ENCODE measurements around the gene VEGFA.

DNA sequence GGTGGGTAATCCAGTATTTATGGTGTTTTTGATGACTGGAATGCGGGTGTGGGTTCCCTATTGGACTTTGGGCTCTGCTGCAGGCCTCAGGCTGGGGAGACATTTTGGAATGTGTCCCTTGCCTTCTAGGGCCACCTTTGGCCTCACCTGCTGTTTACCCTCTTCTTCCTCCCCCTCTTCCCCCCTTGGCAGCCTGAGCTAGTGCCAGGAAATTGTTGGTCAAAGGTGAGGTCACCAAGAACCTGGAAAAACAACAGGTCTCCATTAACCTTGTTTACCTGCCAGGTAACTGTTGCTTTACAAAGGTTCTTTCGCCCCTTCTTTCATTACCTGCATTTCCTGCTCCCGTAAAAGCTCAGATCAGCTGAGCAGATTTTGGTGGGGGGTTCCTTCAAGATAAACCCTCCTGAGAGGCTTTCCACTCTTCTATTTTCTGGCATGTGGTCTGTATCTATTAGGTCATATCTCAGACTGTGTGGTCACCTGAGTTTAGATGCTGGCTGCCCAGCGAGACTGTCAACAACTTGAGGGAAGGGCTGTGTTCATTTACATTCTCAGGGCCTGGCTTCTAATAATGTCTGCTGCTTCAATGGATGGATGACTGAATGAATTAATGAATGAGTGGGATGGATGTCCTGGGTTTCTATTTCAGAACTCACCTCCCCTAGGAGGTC is 34.7 kb downstream of the VEGFA start:
- TF ChIP-seq SP1 (IDR thresholded peaks at IDR 0.05): no peak
- TF ChIP-seq, protein P1, sequence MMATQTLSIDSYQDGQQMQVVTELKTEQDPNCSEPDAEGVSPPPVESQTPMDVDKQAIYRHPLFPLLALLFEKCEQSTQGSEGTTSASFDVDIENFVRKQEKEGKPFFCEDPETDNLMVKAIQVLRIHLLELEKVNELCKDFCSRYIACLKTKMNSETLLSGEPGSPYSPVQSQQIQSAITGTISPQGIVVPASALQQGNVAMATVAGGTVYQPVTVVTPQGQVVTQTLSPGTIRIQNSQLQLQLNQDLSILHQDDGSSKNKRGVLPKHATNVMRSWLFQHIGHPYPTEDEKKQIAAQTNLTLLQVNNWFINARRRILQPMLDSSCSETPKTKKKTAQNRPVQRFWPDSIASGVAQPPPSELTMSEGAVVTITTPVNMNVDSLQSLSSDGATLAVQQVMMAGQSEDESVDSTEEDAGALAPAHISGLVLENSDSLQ (IDR thresholded peaks at IDR 0.05): no peak
- TF ChIP-seq FOXM1 (IDR thresholded peaks at IDR 0.05; ENCODE audit: borderline replicate concordance): no peak
- no peak for TF ChIP-seq LEF1 (IDR thresholded peaks at IDR 0.05; ENCODE audit: borderline replicate concordance)
- no peak for TF ChIP-seq NFRKB (IDR thresholded peaks at IDR 0.05)
- no peak for TF ChIP-seq ELF4 (IDR thresholded peaks at IDR 0.05)
- no peak for TF ChIP-seq FOXA1 (IDR thresholded peaks at IDR 0.05)

Data from HEK293T (cell line).